ENCODE results near the gene RBM20. TPM values are rescaled to one million over a fixed set of nuclear protein-coding genes. Genes with fewer than 3 reads are reported as not detected.
"Not testable (repeated sequence)": the region's sequence is repeated elsewhere in the genome, so short reads cannot be mapped to it uniquely, and the experiment has no call there.

RBM20 gene
- polyA plus RNA-seq, 2 of the 4 experiments (the other 2 are of a cell fraction), result 1.5 to 1.8 TPM

- H3K4me1 ChIP-seq, result peaks cover 51% of the 10 kb centered on the region
- peak; percentile 80 for TF ChIP-seq MAFK (IDR thresholded peaks at IDR 0.05; ENCODE audit: partially characterized antibody)
- DNase-seq (ENCODE audit: low read depth in 1 of 2, low spot score in 1 of 2); H3K9me3 ChIP-seq; ATAC-seq; H3K4me3 ChIP-seq; FAIRE-seq; POLR2A ChIA-PET; H3K4me2 ChIP-seq: not testable (repeated sequence)
- CTCF ChIA-PET, result interaction anchor here (2.7 to 4.4 kb wide), 2 partner anchors 29 to 32 kb away, joined by 9 to 20 read pairs; no protein-coding TSS in a partner anchor
- 80% methylated on average over 6 of the region's 6 CpGs for WGBS (ENCODE audit: missing lambda C conversion rate)
- peak overlapping the region; percentile 28 to 93; a peak in 4 of 6 replicates for H3K27ac ChIP-seq
These were observed 4.3 kb upstream of the RBM20 start for GRCh38 chr10:110639858-110640257.

DNA sequence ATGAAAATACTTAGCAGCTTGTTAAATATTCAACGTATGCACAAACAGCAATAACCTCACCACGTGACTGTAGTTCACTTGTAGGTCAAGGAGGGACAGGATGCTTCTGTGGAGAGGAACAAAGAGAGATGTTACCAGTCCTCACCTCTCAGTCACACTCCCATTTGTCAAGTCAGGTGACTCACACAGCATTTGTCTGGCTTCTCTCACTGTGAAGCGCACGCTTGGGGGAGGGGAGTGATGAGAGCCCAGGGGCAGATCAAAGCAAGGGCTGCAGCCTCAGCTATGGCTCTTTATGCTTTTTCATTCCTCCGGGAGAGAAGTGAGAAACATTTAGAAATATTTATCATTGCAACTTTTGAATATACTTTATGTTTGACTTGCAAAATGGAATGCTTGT, 2.9 kb upstream of the RBM20 start:
- CTCF ChIA-PET, result interaction anchor here (1.1 to 2.7 kb wide), 3 partner anchors 30 to 33 kb away, joined by 3 to 16 read pairs (median 9); no protein-coding TSS in a partner anchor
- peak; percentile 72 for FAIRE-seq

GRCh38 chr10:110642204-110643034, 1.7 kb upstream of the RBM20 start:
- no peak for DNase-seq (ENCODE audit: low read depth in 1 of 2, low spot score in 1 of 2)
- H3K4me2 ChIP-seq, result peak overlapping the region; percentile 65
- H3K4me3 ChIP-seq, result no peak overlapping the region
- FAIRE-seq, result no peak
- 88% methylated on average over 14 of the region's 14 CpGs for WGBS (ENCODE audit: missing lambda C conversion rate)
- peaks cover 60% of the 10 kb centered on the region for H3K4me1 ChIP-seq
- TF ChIP-seq FOSL2 (IDR thresholded peaks at IDR 0.05) (no peak), FOSL2 (CRISPR knock-in tag; IDR thresholded peaks at IDR 0.05) (no peak), CHD4 (IDR thresholded peaks at IDR 0.05; ENCODE audit: borderline replicate concordance) (no peak)
- ATAC-seq, result no peak
- H3K27ac ChIP-seq, result peak overlapping the region; percentile 72 to 93
- H3K9me3 ChIP-seq, result no peaks in the 10 kb centered on the region
- ChIA-PET CTCF (interaction anchor here (0.6 to 2.7 kb wide), 3 partner anchors 30 to 223 kb away, joined by 5 to 16 read pairs (median 9); no protein-coding TSS in a partner anchor), POLR2A (interaction anchor here (1.5 kb wide), 1 partner anchor 30 kb away, joined by 6 read pairs; no protein-coding TSS in a partner anchor)

More for the DNA sequence above, 2.9 kb upstream of the RBM20 start:
- WGBS (ENCODE audit: missing lambda C conversion rate), result 2% methylated on average over 5 of the region's 5 CpGs
- peak overlapping the region; percentile 65 for H3K4me2 ChIP-seq
- H3K4me1 ChIP-seq, result peaks cover 57% of the 10 kb centered on the region
- ATAC-seq (peak; percentile 67 to 69), DNase-seq (ENCODE audit: low read depth in 1 of 2, low spot score in 1 of 2) (peak; percentile 75 to 91)
- no peaks in the 10 kb centered on the region for H3K9me3 ChIP-seq
- POLR2A ChIA-PET, result interaction anchor here (1.0 to 1.5 kb wide), 3 partner anchors 12 to 31 kb away, joined by 4 to 6 read pairs (median 5); no protein-coding TSS in a partner anchor
- TF ChIP-seq RARB (CRISPR knock-in tag; IDR thresholded peaks at IDR 0.05) (peak; percentile 57; the same call in 1 of the 2 replicates), RAD21 (conservative IDR thresholded peaks at IDR 0.05 in 1 of 2, IDR thresholded peaks at IDR 0.05 in 1 of 2) (0 out of 5 replicates have a peak, but pooled peaks of 1 of the 2 experiments have one; percentile 17), EP300 (IDR thresholded peaks at IDR 0.05) (peak; percentile 44 to 87; a peak in 3 of 5 replicates), GATA3 (IDR thresholded peaks at IDR 0.05; ENCODE audit: borderline replicate concordance) (peak; percentile 64; the same call in 1 of the 2 replicates), JUN (IDR thresholded peaks at IDR 0.05) (peak; percentile 73 to 77; a peak in 4 of 5 replicates), FOSL2 (IDR thresholded peaks at IDR 0.05) (peak; percentile 34; the same call in 1 of the 2 replicates), FOSL2 (CRISPR knock-in tag; IDR thresholded peaks at IDR 0.05) (peak; percentile 89), MAX (IDR thresholded peaks at IDR 0.05) (peak; percentile 72), BHLHE40 (IDR thresholded peaks at IDR 0.05; ENCODE audit: low read depth, low read length) (peak; percentile 53; the same call in 1 of the 2 replicates), EHF (CRISPR knock-in tag; IDR thresholded peaks at IDR 0.05) (no peak), HOXB5 (CRISPR knock-in tag; IDR thresholded peaks at IDR 0.05) (peak; percentile 84; the same call in 1 of the 2 replicates), ESRRA (IDR thresholded peaks at IDR 0.05; ENCODE audit: borderline replicate concordance, low read length) (no peak; the same call in 1 of the 2 replicates), JUNB (IDR thresholded peaks at IDR 0.05) (peak; percentile 68), RFX5 (IDR thresholded peaks at IDR 0.05) (0 out of 2 replicates have a peak, but pooled peaks have one; percentile 11)
- TF ChIP-seq, protein P1, sequence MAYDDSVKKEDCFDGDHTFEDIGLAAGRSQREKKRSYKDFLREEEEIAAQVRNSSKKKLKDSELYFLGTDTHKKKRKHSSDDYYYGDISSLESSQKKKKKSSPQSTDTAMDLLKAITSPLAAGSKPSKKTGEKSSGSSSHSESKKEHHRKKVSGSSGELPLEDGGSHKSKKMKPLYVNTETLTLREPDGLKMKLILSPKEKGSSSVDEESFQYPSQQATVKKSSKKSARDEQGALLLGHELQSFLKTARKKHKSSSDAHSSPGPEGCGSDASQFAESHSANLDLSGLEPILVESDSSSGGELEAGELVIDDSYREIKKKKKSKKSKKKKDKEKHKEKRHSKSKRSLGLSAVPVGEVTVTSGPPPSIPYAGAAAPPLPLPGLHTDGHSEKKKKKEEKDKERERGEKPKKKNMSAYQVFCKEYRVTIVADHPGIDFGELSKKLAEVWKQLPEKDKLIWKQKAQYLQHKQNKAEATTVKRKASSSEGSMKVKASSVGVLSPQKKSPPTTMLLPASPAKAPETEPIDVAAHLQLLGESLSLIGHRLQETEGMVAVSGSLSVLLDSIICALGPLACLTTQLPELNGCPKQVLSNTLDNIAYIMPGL (CRISPR knock-in tag; IDR thresholded peaks at IDR 0.05; ENCODE audit: borderline replicate concordance), result no peak
- TF ChIP-seq, protein P2, sequence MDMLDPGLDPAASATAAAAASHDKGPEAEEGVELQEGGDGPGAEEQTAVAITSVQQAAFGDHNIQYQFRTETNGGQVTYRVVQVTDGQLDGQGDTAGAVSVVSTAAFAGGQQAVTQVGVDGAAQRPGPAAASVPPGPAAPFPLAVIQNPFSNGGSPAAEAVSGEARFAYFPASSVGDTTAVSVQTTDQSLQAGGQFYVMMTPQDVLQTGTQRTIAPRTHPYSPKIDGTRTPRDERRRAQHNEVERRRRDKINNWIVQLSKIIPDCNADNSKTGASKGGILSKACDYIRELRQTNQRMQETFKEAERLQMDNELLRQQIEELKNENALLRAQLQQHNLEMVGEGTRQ (IDR thresholded peaks at IDR 0.05), result peak; percentile 92
- peak overlapping the region; percentile 0; the same call in 1 of the 3 replicates for H3K4me3 ChIP-seq
- peak overlapping the region; percentile 72 to 93 for H3K27ac ChIP-seq

Data from A549 (cell line).